Panc1 (cell line): ENCODE data around the gene EFHB.

Experiments
- SIN3A ChIP-seq: IDR thresholded peaks from 2 replicates; pipeline ENCODE4 v1.6.1; 2012; ENCODE audit warnings: low read depth, mild to moderate bottlenecking, low read length, moderate library complexity, borderline replicate concordance; ENCODE audit not compliant: insufficient read depth
- TF ChIP-seq, protein P1 (sequence below): fragments of 450-650 bp; IDR thresholded peaks from 2 replicates; pipeline ENCODE4 v1.5.1; 2017; ENCODE audit warnings: mild to moderate bottlenecking
- TF ChIP-seq, protein P2 (sequence below), 2 experiments: IDR thresholded peaks; 2 replicates each; pipeline ENCODE4 v1.6.1; 2011 to 2012; ENCODE audit warnings: low read depth in 2 of 2, control low read depth in 1 of 2, low read length in 1 of 2, mild to moderate bottlenecking in 1 of 2, moderate library complexity in 1 of 2; ENCODE audit not compliant: insufficient read depth in 1 of 2

DNA sequence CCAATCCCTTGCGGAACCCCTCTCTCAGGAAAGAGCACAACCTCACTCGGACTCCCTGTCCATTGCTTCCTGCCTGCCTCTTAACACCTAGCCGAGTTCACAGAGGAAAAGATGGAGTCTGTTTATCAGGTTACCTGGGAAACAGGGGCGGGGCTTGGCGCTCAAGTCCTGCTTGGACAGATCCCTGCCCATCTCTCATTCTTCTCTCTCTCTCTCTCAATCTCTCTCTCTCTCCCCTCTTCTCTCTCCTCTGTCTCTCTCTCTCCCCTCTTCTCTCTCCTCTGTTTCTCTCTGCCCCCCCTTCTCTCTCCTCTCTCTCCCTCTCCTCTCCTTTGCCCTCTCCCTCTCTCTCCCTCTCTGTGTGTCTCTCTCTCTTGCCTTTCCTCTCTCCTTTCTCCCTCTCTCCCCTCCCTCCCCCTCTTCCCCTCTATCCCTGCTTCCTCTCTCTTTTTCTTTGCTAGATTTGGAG, at the start of gene EFHB:
- TF ChIP-seq, protein P1, sequence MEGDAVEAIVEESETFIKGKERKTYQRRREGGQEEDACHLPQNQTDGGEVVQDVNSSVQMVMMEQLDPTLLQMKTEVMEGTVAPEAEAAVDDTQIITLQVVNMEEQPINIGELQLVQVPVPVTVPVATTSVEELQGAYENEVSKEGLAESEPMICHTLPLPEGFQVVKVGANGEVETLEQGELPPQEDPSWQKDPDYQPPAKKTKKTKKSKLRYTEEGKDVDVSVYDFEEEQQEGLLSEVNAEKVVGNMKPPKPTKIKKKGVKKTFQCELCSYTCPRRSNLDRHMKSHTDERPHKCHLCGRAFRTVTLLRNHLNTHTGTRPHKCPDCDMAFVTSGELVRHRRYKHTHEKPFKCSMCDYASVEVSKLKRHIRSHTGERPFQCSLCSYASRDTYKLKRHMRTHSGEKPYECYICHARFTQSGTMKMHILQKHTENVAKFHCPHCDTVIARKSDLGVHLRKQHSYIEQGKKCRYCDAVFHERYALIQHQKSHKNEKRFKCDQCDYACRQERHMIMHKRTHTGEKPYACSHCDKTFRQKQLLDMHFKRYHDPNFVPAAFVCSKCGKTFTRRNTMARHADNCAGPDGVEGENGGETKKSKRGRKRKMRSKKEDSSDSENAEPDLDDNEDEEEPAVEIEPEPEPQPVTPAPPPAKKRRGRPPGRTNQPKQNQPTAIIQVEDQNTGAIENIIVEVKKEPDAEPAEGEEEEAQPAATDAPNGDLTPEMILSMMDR, result no peak
- TF ChIP-seq SIN3A, result no peak
- TF ChIP-seq, protein P2, sequence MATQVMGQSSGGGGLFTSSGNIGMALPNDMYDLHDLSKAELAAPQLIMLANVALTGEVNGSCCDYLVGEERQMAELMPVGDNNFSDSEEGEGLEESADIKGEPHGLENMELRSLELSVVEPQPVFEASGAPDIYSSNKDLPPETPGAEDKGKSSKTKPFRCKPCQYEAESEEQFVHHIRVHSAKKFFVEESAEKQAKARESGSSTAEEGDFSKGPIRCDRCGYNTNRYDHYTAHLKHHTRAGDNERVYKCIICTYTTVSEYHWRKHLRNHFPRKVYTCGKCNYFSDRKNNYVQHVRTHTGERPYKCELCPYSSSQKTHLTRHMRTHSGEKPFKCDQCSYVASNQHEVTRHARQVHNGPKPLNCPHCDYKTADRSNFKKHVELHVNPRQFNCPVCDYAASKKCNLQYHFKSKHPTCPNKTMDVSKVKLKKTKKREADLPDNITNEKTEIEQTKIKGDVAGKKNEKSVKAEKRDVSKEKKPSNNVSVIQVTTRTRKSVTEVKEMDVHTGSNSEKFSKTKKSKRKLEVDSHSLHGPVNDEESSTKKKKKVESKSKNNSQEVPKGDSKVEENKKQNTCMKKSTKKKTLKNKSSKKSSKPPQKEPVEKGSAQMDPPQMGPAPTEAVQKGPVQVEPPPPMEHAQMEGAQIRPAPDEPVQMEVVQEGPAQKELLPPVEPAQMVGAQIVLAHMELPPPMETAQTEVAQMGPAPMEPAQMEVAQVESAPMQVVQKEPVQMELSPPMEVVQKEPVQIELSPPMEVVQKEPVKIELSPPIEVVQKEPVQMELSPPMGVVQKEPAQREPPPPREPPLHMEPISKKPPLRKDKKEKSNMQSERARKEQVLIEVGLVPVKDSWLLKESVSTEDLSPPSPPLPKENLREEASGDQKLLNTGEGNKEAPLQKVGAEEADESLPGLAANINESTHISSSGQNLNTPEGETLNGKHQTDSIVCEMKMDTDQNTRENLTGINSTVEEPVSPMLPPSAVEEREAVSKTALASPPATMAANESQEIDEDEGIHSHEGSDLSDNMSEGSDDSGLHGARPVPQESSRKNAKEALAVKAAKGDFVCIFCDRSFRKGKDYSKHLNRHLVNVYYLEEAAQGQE (IDR thresholded peaks at IDR 0.05; ENCODE audit: insufficient read depth in 1 of 2, low read depth in 2 of 2, low read length in 1 of 2), result no peak
